ENCODE data around the gene LUZP2. TPM values are rescaled to one million over a fixed set of nuclear protein-coding genes. Genes with fewer than 3 reads are reported as not detected.

LUZP2 gene
- polyA plus RNA-seq, 1 of the 3 experiments (the other 2 are of a cell fraction), result 0.03 TPM

DNA sequence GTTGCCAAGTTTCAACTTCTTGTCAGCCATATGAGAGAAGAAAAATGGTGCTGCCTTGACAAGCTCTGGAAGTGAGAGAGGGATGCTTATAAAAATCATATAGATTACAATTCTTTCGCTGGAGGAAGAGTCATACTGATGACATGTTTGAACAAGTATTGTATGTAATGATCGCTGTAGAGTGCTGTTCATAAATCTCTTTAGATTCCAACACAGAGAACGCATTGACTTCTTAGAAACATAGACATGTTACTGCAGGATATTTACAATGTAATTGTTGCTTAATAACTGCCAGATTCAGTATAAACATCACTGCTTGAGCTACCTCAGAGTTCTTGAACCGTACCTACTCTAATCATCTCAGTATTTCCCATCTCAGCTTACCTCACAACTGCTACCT lies 571.6 kb downstream of the LUZP2 start:
- Histone ChIP-seq H3K4me2 (no peak overlapping the region), H3K9me3 (no peaks in the 10 kb centered on the region), H2AFZ (ENCODE audit: low read depth) (no peak overlapping the region), H3K9ac (no peak overlapping the region), H4K20me1 (ENCODE audit: insufficient read depth) (no peaks in the 10 kb centered on the region), H3F3A (replicated peaks; ENCODE audit: insufficient read depth) (no peaks in the 10 kb centered on the region), H3K4me1 (ENCODE audit: control insufficient read depth in 1 of 2, insufficient read depth in 2 of 2, low read depth in 1 of 2, low read length in 1 of 2) (no peaks in the 10 kb centered on the region), H3K27ac (ENCODE audit: low read depth in 2 of 2, low read length in 1 of 2) (no peak overlapping the region), H3K36me3 (replicated peaks in 1 of 2; ENCODE audit: control insufficient read depth in 1 of 2, insufficient read depth in 2 of 2, low read length in 1 of 2) (no peaks in the 10 kb centered on the region), H3K27me3 (ENCODE audit: insufficient read depth) (no peaks in the 10 kb centered on the region), H3K4me3 (ENCODE audit: low read depth in 2 of 2, low read length in 1 of 2) (no peak overlapping the region), H3K9me2 (no peaks in the 10 kb centered on the region), H3K79me2 (ENCODE audit: insufficient read depth) (no peaks in the 10 kb centered on the region)
- no peak for DNase-seq
- 64% methylated on average over 4 of the region's 4 CpGs for WGBS (ENCODE audit: low lambda C conversion rate)
- TF ChIP-seq SIN3A (IDR thresholded peaks at IDR 0.05; ENCODE audit: borderline replicate concordance, low read depth, low read length), result no peak
- TF ChIP-seq FOXJ3 (CRISPR knock-in tag; IDR thresholded peaks at IDR 0.05), result no peak
- no peak for TF ChIP-seq GABPA (IDR thresholded peaks at IDR 0.05; ENCODE audit: low read depth)
- TF ChIP-seq YY1 (IDR thresholded peaks at IDR 0.05; ENCODE audit: low read depth), result no peak
- TF ChIP-seq RCOR1 (IDR thresholded peaks at IDR 0.05; ENCODE audit: low read length), result no peak
- no peak for TF ChIP-seq FOXM1 (IDR thresholded peaks at IDR 0.05; ENCODE audit: low read depth)
- no peak for TF ChIP-seq EZH2phosphoT487 (IDR thresholded peaks at IDR 0.05; ENCODE audit: borderline replicate concordance, low read depth)
- TF ChIP-seq MEF2A (IDR thresholded peaks at IDR 0.05; ENCODE audit: borderline replicate concordance, low read depth), result no peak
- TF ChIP-seq, protein P1, sequence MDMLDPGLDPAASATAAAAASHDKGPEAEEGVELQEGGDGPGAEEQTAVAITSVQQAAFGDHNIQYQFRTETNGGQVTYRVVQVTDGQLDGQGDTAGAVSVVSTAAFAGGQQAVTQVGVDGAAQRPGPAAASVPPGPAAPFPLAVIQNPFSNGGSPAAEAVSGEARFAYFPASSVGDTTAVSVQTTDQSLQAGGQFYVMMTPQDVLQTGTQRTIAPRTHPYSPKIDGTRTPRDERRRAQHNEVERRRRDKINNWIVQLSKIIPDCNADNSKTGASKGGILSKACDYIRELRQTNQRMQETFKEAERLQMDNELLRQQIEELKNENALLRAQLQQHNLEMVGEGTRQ (IDR thresholded peaks at IDR 0.05; ENCODE audit: borderline replicate concordance, low read depth, low read length), result no peak
- POLR2A ChIA-PET, result no interaction called here
- CTCF ChIA-PET, result interaction anchor here (0.5 kb wide), 1 partner anchor 226 kb away, joined by 3 read pairs; no protein-coding TSS in a partner anchor

DNA sequence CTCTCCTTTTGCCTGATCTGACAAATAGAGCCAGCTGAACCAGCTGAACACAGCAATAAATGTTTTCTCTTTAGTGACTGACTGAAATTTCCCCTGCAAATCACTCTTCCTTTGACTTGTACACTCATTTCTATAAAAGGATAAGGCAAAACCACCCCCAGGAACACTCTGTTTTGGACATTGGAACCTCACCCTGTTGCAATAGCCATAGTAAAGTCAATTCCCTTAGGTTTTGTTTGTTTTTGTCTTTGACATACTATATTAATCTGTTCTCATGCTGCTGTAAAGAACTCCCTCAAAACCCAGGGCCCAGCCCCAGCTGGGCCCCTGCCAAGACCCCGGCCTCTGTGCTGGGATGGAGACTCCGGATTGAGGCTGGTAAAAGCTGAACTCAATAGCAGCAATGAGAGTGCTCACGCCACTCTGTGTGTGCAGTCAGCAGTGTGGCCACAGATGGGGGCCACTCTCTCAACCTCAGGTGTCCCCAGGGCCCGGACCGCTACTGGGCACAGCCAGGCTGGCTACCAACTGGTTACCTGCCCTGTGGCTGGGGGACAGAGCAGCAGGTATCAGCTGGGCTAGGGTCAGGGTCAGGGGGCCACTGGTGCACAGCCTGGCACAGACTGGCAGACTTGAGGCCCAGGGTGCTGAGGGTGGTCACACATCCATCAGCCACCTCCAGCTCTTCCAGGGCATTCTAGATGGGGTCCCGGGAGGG lies 597.4 kb downstream of the LUZP2 start:
- Histone ChIP-seq H3K4me3 (ENCODE audit: low read depth in 2 of 2, low read length in 1 of 2) (no peak overlapping the region), H3K4me2 (no peak overlapping the region), H3K36me3 (replicated peaks in 1 of 2; ENCODE audit: control insufficient read depth in 1 of 2, insufficient read depth in 2 of 2, low read length in 1 of 2) (no peaks in the 10 kb centered on the region), H3K79me2 (ENCODE audit: insufficient read depth) (no peaks in the 10 kb centered on the region), H3K9ac (no peak overlapping the region), H2AFZ (ENCODE audit: low read depth) (no peak overlapping the region), H3F3A (replicated peaks; ENCODE audit: insufficient read depth) (no peaks in the 10 kb centered on the region), H3K9me2 (no peaks in the 10 kb centered on the region), H3K9me3 (no peaks in the 10 kb centered on the region), H3K4me1 (ENCODE audit: control insufficient read depth in 1 of 2, insufficient read depth in 2 of 2, low read depth in 1 of 2, low read length in 1 of 2) (no peaks in the 10 kb centered on the region), H3K27me3 (ENCODE audit: insufficient read depth) (no peaks in the 10 kb centered on the region), H4K20me1 (ENCODE audit: insufficient read depth) (no peaks in the 10 kb centered on the region), H3K27ac (ENCODE audit: low read depth in 2 of 2, low read length in 1 of 2) (no peak overlapping the region)
- DNase-seq, result no peak
- POLR2A ChIA-PET, result interaction anchor here (0.7 kb wide), 1 partner anchor 140 kb away, joined by 5 read pairs; no protein-coding TSS in a partner anchor
- 52% methylated on average over 6 of the region's 6 CpGs for WGBS (ENCODE audit: low lambda C conversion rate)
- CTCF ChIA-PET, result no interaction called here
- TF ChIP-seq, protein P2, sequence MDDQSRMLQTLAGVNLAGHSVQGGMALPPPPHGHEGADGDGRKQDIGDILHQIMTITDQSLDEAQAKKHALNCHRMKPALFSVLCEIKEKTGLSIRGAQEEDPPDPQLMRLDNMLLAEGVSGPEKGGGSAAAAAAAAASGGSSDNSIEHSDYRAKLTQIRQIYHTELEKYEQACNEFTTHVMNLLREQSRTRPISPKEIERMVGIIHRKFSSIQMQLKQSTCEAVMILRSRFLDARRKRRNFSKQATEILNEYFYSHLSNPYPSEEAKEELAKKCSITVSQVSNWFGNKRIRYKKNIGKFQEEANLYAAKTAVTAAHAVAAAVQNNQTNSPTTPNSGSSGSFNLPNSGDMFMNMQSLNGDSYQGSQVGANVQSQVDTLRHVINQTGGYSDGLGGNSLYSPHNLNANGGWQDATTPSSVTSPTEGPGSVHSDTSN (IDR thresholded peaks at IDR 0.05), result no peak
- TF ChIP-seq NRF1 (IDR thresholded peaks at IDR 0.05; ENCODE audit: low read depth, low read length), result no peak
- TF ChIP-seq NFIC (IDR thresholded peaks at IDR 0.05; ENCODE audit: borderline replicate concordance), result no peak
- no peak for TF ChIP-seq POLR2AphosphoS5 (IDR thresholded peaks at IDR 0.05; ENCODE audit: low read depth, low read length)
- TF ChIP-seq, protein P3, sequence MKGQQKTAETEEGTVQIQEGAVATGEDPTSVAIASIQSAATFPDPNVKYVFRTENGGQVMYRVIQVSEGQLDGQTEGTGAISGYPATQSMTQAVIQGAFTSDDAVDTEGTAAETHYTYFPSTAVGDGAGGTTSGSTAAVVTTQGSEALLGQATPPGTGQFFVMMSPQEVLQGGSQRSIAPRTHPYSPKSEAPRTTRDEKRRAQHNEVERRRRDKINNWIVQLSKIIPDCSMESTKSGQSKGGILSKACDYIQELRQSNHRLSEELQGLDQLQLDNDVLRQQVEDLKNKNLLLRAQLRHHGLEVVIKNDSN (IDR thresholded peaks at IDR 0.05; ENCODE audit: borderline replicate concordance, low read depth), result no peak
- TF ChIP-seq GATA2 (CRISPR knock-in tag; IDR thresholded peaks at IDR 0.05), result no peak
- no peak for TF ChIP-seq ELF1 (IDR thresholded peaks at IDR 0.05)

Data from SK-N-SH (cell line).